Erythroblast (primary cell): ENCODE results near the gene TEX14.

ENCODE experiments used
- DNase-seq, 2 experiments: peaks; one replicate each; lab custom pipeline; 2025; lab: John Stamatoyannopoulos, UW
- GATA1 ChIP-seq: IDR thresholded peaks from 2 replicates; pipeline ENCODE4 v1.6.1; 2011; ENCODE audit warnings: low read depth, mild to moderate bottlenecking, control low read depth, low read length, moderate library complexity
- POLR2A ChIP-seq: IDR thresholded peaks from 2 replicates; pipeline ENCODE4 v1.6.1; 2011; ENCODE audit warnings: mild to moderate bottlenecking, low read length

TEX14 gene, protein sequence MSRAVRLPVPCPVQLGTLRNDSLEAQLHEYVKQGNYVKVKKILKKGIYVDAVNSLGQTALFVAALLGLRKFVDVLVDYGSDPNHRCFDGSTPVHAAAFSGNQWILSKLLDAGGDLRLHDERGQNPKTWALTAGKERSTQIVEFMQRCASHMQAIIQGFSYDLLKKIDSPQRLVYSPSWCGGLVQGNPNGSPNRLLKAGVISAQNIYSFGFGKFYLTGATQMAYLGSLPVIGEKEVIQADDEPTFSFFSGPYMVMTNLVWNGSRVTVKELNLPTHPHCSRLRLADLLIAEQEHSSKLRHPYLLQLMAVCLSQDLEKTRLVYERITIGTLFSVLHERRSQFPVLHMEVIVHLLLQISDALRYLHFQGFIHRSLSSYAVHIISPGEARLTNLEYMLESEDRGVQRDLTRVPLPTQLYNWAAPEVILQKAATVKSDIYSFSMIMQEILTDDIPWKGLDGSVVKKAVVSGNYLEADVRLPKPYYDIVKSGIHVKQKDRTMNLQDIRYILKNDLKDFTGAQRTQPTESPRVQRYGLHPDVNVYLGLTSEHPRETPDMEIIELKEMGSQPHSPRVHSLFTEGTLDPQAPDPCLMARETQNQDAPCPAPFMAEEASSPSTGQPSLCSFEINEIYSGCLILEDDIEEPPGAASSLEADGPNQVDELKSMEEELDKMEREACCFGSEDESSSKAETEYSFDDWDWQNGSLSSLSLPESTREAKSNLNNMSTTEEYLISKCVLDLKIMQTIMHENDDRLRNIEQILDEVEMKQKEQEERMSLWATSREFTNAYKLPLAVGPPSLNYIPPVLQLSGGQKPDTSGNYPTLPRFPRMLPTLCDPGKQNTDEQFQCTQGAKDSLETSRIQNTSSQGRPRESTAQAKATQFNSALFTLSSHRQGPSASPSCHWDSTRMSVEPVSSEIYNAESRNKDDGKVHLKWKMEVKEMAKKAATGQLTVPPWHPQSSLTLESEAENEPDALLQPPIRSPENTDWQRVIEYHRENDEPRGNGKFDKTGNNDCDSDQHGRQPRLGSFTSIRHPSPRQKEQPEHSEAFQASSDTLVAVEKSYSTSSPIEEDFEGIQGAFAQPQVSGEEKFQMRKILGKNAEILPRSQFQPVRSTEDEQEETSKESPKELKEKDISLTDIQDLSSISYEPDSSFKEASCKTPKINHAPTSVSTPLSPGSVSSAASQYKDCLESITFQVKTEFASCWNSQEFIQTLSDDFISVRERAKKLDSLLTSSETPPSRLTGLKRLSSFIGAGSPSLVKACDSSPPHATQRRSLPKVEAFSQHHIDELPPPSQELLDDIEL (N-terminal part only)

DNA sequence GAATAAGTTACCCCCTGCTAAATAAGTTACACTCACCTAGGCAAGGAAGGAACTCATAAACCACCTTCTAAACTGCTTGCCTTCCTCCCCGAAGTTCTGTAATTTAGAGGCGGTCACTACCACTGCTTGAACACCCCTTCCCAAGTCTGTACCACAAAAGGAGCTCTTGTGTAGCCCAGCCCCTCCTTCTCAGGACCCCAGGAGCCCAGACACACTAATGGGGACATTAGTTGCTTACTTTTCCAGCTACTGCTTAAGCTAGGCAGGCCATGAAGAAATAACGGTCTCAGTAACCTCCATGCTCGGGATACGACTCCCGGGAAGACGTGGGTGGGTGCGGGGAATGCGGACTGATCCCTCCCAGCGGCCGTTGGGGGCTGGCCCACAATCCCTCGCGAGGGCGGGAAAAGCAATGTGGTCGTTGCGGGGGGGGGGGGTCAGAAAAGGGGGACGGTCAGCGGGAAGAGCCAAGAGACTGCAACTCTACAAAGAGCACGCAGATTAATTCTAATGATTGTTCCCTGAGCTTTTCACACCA, at the start of gene TEX14:
TSS of gene TEX14 (minus strand) at position 345 of the 538 bp plus-strand sequence. CDS start 40,044 bp downstream, outside the sequence.
- TF ChIP-seq POLR2A (no peak), GATA1 (no peak)
- no peak for DNase-seq

DNA sequence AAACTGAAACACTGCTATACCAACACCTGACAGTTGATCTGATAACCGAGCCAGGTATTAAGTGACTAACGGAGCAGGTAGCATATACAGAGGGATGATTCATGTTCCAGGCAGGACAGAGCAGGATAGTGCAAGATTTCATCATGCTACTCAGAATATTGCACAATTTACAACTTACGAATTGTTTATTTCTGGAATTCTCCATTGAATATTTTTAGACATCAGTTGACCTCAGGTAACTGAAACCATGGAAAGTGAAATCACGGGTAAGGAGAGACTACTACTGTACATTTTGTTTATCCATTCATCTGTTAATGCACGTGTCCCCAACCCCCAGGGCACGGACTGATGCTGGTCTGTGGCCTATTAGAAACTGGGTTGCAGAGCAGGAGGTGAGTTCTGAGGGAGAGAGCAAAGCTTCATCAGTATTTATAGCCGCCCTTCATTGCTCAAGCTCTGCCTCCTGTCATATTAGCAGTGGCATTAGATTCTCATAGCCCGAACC, 49.3 kb upstream of the TEX14 start:
- DNase-seq, result no peak

DNA sequence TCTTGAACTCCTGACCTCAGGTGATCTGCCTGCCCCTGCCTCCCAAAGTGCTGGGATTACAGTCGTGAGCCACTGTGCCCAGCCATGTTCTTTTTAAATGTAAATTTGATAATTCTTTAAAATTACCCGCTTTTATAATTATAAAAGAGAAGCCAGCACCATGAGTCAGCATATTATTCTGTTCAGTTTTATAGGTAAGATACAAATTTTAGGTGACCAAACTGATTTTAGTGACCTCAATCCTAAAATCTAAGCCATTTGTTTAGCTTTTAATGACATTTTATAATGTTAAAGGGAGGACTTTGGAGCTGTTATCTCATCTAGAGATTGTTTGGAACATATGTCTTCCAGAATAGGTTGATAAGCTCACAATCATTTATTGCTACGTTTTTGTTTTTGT, 43.0 kb upstream of the TEX14 start:
- no peak for DNase-seq
- TF ChIP-seq GATA1 (no peak), POLR2A (no peak)

More for the DNA sequence above, 49.3 kb upstream of the TEX14 start:
- TF ChIP-seq GATA1 (no peak), POLR2A (no peak)

DNA sequence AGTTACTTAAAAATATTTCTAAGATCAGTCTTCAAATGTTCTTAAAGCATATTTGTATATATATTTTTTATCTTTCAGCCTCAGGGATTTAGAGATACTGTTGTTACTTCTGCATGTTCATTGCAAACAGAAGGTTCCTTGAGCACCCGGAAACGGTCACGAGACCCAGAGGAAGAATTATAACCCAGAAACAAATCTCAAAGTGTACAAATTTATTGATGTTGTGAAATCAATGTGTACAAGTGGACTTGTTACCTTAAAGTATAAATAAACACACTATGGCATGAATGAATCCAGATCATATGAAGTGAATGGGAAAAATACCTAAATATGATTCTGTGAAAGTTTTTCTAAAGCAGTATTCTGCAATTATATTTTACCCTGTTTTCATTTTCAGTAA, 42.2 kb upstream of the TEX14 start:
- DNase-seq, result no peak
- TF ChIP-seq POLR2A (no peak), GATA1 (no peak)

DNA sequence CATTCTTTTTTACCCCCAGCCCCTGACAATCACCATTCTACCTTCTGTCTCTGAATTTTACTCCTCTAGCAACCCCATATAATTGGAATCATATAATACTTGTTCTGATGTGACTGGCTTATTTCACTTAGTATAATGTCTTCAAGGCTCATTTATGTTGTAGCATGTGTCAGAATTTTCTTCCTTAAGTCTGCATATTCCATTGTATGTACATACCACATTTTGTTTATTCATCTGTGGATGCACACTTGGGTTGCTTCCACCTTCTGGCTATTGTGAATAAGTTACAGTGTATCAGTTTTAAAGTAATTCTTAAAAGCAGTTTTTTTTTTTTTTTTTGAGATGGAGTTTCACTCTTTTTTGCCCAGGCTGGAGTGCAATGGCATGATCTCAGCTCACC, 39.1 kb upstream of the TEX14 start:
- DNase-seq, result no peak
- TF ChIP-seq GATA1 (no peak), POLR2A (no peak)

DNA sequence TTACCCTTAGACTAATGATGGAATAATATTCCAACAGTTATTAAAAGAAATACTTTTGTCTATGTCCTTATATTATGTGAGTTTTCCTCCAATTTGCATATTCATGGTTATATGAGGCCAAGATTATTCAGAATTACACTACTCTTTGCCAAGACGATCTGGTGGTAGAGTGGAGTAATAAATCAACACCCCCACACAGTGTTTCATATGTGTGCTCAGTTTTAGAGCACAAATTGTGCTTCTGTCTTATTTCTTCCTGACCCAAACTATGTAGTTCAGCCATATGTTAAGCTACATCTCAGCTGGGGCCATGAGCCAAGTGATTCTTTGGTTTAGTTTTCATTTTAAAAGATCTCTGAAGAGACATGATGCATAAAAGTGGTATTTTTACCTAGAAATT, 37.0 kb upstream of the TEX14 start:
- TF ChIP-seq POLR2A, result no peak
- TF ChIP-seq GATA1, result no peak

DNA sequence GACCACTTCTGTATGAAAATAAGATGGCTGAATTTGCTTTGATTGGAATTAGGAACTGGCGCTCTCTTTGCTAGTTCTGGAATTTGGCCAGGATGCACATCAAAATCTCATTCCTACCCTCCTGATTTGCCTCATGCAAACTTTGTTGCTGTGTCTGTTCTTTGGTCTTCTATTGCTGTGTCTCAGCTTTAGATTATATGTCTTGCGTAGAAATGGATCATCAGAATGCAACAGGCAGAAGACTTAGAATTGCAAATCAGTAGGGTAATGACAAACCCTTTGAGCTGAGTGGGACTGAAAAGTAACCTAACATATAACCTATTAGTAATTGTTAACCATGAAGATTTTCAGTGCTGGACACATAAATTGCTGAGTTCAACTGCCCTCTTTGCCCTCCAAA, 30.9 kb upstream of the TEX14 start:
- TF ChIP-seq POLR2A, result no peak
- TF ChIP-seq GATA1, result no peak
- no peak for DNase-seq

More for the DNA sequence above, 37.0 kb upstream of the TEX14 start:
- no peak for DNase-seq

DNA sequence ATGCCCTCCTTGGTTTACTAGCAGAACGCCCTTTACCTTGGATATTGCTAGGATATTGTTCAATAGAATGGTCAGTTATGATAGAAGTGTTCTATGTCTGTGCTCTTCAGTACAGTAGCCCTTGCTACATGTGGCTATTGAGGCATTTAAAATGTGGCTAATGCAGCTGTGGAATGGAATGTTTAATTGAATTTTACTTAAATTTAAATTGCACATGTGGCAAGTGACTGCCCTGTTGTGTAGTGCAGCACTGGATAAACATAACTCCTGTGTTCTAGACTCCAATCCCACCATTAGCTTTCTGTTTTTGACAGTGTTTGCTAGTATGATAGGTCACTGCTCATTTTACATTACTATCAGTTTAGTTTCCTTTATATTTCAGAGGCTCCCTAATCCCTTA, 30.4 kb upstream of the TEX14 start:
- TF ChIP-seq POLR2A, result no peak
- no peak for TF ChIP-seq GATA1

DNA sequence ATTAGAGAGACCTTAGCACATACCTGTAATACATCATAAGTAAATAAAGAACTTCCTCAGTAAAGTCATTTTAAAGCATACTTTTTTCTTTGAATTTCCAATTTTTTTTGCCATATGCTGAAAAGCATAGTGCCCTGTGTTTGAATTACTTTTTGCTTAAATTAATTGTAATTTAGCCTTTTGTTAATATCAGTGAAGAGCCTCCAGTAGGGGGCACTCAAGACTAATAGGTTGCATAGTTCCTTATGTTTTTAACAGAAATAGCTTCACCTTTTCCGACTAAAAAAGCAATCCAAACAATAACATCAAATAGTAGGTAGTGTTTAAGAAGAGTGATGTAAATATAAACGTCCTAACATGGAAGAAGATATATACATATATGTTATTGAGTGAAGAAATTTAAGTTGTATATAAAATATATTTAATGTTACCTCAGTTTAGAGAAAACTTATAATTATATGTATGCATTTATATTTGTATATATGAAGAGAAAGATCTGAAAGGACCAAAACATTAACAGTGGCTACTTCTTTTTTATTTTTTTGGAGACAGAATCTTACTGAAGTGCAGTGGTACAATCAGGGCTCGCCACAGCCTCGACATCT, 19.2 kb upstream of the TEX14 start:
- no peak for TF ChIP-seq POLR2A
- TF ChIP-seq GATA1, result no peak
- DNase-seq, result peak; percentile 65 to 81

More for the DNA sequence above, 30.4 kb upstream of the TEX14 start:
- no peak for DNase-seq

DNA sequence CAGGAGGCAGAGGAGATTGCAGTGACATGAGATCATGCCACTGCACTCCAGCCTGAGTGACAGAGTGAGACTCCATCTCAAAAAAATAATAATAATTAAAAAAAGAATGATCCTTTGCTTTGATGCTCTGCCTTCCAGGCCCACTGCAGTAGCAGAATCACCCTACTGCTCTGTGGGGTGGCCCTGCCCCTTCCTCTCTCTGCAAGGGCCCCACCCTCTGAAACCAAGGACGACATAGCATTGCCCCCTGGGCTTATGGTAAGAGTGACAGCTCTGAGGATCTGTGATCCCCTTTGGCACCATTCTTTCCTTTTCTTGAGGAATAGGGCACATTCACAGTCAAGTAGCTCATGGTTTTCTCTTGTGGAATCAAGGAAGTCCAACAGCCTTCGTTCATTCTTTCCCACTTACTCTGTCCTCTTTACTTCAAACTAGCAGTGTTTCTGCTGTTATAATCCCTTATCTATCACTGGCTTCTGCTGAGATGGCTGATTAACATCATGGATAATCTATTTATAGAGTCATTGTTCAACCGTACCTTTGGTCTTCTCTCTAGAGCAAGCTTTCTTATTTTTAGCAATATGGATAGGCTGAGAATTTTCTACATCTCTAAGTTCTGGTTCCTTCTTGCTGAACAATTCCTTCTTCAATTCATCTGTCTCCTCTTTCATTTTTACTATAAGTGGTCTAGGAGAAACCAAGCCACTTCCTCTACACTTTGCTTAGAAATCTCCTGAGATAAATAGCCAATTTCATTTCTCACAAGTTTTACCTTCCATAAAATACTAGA, 14.7 kb upstream of the TEX14 start:
- no peak for TF ChIP-seq POLR2A
- TF ChIP-seq GATA1, result no peak
- peak; percentile 19 to 66 for DNase-seq

DNA sequence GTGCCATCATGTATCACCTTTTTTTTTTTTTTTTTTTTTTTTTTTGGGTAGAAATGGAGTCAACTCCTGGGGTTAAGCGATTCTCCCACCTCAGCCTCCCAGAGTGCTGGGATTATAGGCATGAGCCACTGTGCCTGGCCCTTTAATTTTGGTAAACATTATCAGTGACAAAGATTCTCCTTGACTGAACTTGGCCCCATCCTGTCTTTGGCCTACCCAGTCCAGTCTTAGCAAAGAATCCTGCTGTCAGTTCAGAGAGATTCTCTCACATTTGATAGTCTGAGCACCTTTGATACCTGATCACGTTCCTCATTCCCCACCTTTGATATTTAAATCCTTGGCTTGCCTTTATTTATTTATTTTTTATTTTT, 12.1 kb upstream of the TEX14 start:
- TF ChIP-seq POLR2A, result no peak
- no peak for TF ChIP-seq GATA1
- no peak for DNase-seq
